Panc1 (cell line): ENCODE data around the gene PRUNE2. TPM values are rescaled to one million over a fixed set of nuclear protein-coding genes. Genes with fewer than 3 reads are reported as not detected.

Experiments
- ATAC-seq: fragments of 200-7000 bp; cut with Tn5 transposase; 2 replicates; pipeline ENCODE4 v1.9.1; 2020; ENCODE audit warnings: mild to moderate bottlenecking, moderate library complexity
- BruUV-seq: library from RNA; stranded (reverse); fragments of 400-500 nt; replicated peaks from 2 replicates; lab custom pipeline; 2021; lab: Mats Ljungman, UMichigan
- CTCF ChIA-PET: fragments of 300-600 bp; sonication (Branson Sonifier 250); formaldehyde crosslinking; loops from one replicate; lab custom pipeline; 2022; ENCODE audit warnings: antibody characterized with exemption; lab: Charles Lee
- POLR2A ChIA-PET: fragments of 300-600 bp; sonication (Branson Sonifier 250); formaldehyde crosslinking; loops from one replicate; lab custom pipeline; 2022; ENCODE audit warnings: antibody characterized with exemption; lab: Charles Lee
- DNase-seq: peaks from one replicate; pipeline ENCODE4 v3.0.0-alpha.2; 2010; ENCODE audit warnings: low read depth, low spot score
- H3K27ac ChIP-seq: 2 replicates; pipeline ENCODE4 v1.5.1; 2011; ENCODE audit warnings: mild to moderate bottlenecking, low read length, inconsistent platforms
- H3K27me3 ChIP-seq: fragments of 200-500 bp; sonication (Bioruptor generic); 2 replicates; pipeline ENCODE4 v1.6.0; 2014; ENCODE audit warnings: low read length, inconsistent platforms; ENCODE audit not compliant: control insufficient read depth, insufficient read depth
- H3K36me3 ChIP-seq: fragments of 200-500 bp; sonication (Bioruptor generic); 2 replicates; pipeline ENCODE4 v1.5.1; 2014; ENCODE audit warnings: inconsistent platforms, mild to moderate bottlenecking, low read length, moderate library complexity; ENCODE audit not compliant: control insufficient read depth, insufficient read depth
- H3K4me1 ChIP-seq: 2 replicates; pipeline ENCODE4 v1.5.1; 2011; ENCODE audit warnings: inconsistent platforms, mild to moderate bottlenecking, low read length, moderate library complexity; ENCODE audit not compliant: control insufficient read depth, insufficient read depth
- H3K4me3 ChIP-seq, 2 experiments: 2 replicates each; pipeline ENCODE4 v1.5.1; 2011 to 2012; ENCODE audit warnings: low read depth in 2 of 2, low read length in 2 of 2, mild to moderate bottlenecking in 2 of 2, inconsistent platforms in 1 of 2, moderate library complexity in 1 of 2
- H3K9me3 ChIP-seq: fragments of 200-500 bp; sonication (Bioruptor generic); 2 replicates; pipeline ENCODE4 v1.5.1; 2014; ENCODE audit warnings: low read depth, mild to moderate bottlenecking, inconsistent platforms, low read length, moderate library complexity; ENCODE audit not compliant: control insufficient read depth, insufficient read depth
- POLR2AphosphoS5 ChIP-seq: IDR thresholded peaks from 2 replicates; pipeline ENCODE4 v1.6.1; 2012; ENCODE audit warnings: mild to moderate bottlenecking, low read depth, low read length, moderate library complexity
- SIN3A ChIP-seq: IDR thresholded peaks from 2 replicates; pipeline ENCODE4 v1.6.1; 2012; ENCODE audit warnings: low read depth, mild to moderate bottlenecking, low read length, moderate library complexity, borderline replicate concordance; ENCODE audit not compliant: insufficient read depth
- TCF7L2 ChIP-seq: IDR thresholded peaks from 2 replicates; pipeline ENCODE4 v1.6.1; 2011; ENCODE audit warnings: mild to moderate bottlenecking, low read depth, low read length, inconsistent platforms
- in situ Hi-C: cut with HindIII; loops from 2 replicates; pipeline ENCODE4 v1.10.0; 2016; ENCODE audit warnings: low sequenced_read_pairs, low pct_unique_long_range_greater_than_20kb
- intact Hi-C: fragments of 100-400 bp; cut with micrococcal nuclease; formaldehyde crosslinking; loops from one replicate; pipeline ENCODE4 v1.10.0; 2022; ENCODE audit not compliant: unreplicated experiment
- total RNA-seq: library from RNA; stranded (reverse); gene quantifications from one replicate; pipeline ENCODE4 v1.2.1, GENCODE V29; 2021; ENCODE audit not compliant: unreplicated experiment
- TF ChIP-seq, protein P1 (sequence below), 2 experiments: IDR thresholded peaks; 2 replicates each; pipeline ENCODE4 v1.6.1; 2011 to 2012; ENCODE audit warnings: low read depth in 2 of 2, control low read depth in 1 of 2, low read length in 1 of 2, mild to moderate bottlenecking in 1 of 2, moderate library complexity in 1 of 2; ENCODE audit not compliant: insufficient read depth in 1 of 2
- TF ChIP-seq, protein P2 (sequence below): fragments of 450-650 bp; IDR thresholded peaks from 2 replicates; pipeline ENCODE4 v1.5.1; 2017; ENCODE audit warnings: mild to moderate bottlenecking

The PRUNE2 gene
- total RNA-seq, 1 experiment from 2014 or later: 0.18 TPM

DNA sequence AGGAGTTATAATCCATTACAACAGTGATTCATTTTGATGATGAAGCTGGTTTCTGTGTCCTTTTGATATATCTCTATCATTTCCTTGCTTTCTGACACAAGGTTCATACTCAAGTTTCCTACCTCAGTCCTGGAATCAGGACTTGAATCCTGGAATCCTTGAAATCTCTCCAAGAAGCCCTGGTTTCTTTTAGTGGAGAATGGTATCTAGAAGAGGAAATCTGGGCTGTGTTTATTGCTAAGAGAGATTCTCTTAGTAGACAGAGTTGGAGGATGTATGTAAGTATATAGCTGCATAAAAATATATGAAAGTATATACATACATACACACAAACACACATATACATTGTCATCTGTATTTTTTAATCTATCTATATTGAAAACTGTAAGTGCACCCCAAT lies 332.5 kb downstream of the PRUNE2 start:
- DNase-seq (no peak), ATAC-seq (no peak)
- H3K4me3 ChIP-seq: no peak overlapping the region
- TF ChIP-seq, protein P1, sequence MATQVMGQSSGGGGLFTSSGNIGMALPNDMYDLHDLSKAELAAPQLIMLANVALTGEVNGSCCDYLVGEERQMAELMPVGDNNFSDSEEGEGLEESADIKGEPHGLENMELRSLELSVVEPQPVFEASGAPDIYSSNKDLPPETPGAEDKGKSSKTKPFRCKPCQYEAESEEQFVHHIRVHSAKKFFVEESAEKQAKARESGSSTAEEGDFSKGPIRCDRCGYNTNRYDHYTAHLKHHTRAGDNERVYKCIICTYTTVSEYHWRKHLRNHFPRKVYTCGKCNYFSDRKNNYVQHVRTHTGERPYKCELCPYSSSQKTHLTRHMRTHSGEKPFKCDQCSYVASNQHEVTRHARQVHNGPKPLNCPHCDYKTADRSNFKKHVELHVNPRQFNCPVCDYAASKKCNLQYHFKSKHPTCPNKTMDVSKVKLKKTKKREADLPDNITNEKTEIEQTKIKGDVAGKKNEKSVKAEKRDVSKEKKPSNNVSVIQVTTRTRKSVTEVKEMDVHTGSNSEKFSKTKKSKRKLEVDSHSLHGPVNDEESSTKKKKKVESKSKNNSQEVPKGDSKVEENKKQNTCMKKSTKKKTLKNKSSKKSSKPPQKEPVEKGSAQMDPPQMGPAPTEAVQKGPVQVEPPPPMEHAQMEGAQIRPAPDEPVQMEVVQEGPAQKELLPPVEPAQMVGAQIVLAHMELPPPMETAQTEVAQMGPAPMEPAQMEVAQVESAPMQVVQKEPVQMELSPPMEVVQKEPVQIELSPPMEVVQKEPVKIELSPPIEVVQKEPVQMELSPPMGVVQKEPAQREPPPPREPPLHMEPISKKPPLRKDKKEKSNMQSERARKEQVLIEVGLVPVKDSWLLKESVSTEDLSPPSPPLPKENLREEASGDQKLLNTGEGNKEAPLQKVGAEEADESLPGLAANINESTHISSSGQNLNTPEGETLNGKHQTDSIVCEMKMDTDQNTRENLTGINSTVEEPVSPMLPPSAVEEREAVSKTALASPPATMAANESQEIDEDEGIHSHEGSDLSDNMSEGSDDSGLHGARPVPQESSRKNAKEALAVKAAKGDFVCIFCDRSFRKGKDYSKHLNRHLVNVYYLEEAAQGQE (IDR thresholded peaks at IDR 0.05; ENCODE audit: insufficient read depth in 1 of 2, low read depth in 2 of 2, low read length in 1 of 2): no peak
- no peak for TF ChIP-seq TCF7L2
- TF ChIP-seq, protein P2, sequence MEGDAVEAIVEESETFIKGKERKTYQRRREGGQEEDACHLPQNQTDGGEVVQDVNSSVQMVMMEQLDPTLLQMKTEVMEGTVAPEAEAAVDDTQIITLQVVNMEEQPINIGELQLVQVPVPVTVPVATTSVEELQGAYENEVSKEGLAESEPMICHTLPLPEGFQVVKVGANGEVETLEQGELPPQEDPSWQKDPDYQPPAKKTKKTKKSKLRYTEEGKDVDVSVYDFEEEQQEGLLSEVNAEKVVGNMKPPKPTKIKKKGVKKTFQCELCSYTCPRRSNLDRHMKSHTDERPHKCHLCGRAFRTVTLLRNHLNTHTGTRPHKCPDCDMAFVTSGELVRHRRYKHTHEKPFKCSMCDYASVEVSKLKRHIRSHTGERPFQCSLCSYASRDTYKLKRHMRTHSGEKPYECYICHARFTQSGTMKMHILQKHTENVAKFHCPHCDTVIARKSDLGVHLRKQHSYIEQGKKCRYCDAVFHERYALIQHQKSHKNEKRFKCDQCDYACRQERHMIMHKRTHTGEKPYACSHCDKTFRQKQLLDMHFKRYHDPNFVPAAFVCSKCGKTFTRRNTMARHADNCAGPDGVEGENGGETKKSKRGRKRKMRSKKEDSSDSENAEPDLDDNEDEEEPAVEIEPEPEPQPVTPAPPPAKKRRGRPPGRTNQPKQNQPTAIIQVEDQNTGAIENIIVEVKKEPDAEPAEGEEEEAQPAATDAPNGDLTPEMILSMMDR: no peak
- no peak for TF ChIP-seq SIN3A
- TF ChIP-seq POLR2AphosphoS5: no peak
- H3K9me3 ChIP-seq: no peaks in the 10 kb centered on the region
- H3K27me3 ChIP-seq: no peaks in the 10 kb centered on the region
- no TSS peak for BruUV-seq
- intact Hi-C loops: no loop called here
- ChIA-PET POLR2A (no interaction called here), CTCF (no interaction called here)
- no peak overlapping the region for H3K27ac ChIP-seq
- no peaks in the 10 kb centered on the region for H3K36me3 ChIP-seq
- H3K4me1 ChIP-seq: no peaks in the 10 kb centered on the region
- in situ Hi-C loops: no loop called here

DNA sequence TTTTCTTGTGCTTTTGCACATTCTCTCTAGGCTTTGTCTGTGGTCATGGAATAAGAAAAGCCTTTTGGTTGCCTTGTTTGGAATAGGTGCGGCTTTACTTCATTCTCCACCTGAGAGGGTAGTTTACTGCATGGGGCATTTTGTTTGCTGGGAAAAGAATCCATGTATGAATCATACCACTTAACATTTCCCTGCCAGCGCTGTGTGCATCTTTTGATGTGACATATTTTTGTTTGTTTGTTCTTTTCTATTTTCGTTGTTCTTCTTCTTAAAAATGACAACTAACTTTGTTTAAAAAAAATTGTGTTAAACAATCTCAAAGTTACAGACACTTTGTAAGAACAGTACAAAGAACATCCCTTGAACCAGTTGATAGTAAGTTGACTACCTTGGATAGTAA lies 333.8 kb downstream of the PRUNE2 start:
- in situ Hi-C loops: no loop called here
- Histone ChIP-seq H3K4me1 (no peaks in the 10 kb centered on the region), H3K9me3 (no peaks in the 10 kb centered on the region), H3K27me3 (no peaks in the 10 kb centered on the region), H3K27ac (no peak overlapping the region), H3K36me3 (no peaks in the 10 kb centered on the region), H3K4me3 (no peak overlapping the region)
- no peak for DNase-seq
- no peak for ATAC-seq
- ChIA-PET CTCF (no interaction called here), POLR2A (no interaction called here)
- TF ChIP-seq, protein P1 (IDR thresholded peaks at IDR 0.05; ENCODE audit: insufficient read depth in 1 of 2, low read depth in 2 of 2, low read length in 1 of 2): no peak
- no peak for TF ChIP-seq SIN3A
- BruUV-seq: no TSS peak
- intact Hi-C loops: no loop called here
